CD4-positive, CD25-positive, alpha-beta regulatory T cell (primary cell): ENCODE results near the gene SYP. TPM values are rescaled to one million over a fixed set of nuclear protein-coding genes. Genes with fewer than 3 reads are reported as not detected.

Source experiments
- ATAC-seq, 2 donors: fragments of 150-1000 bp; cut with Tn5 transposase; one replicate each; pipeline ENCODE4 v1.10.0; 2021; ENCODE audit warnings: low read depth in 2 of 2, moderate number of reproducible peaks in 2 of 2, moderate library complexity in 1 of 2
- DNase-seq, 3 donors: peaks; one replicate each; pipeline versions ENCODE4 v3.0.0 to v3.0.0-alpha.2; 2012 to 2022; ENCODE audit warnings: mixed read lengths in 1 of 3
- H3K27ac ChIP-seq: one replicate; pipeline ENCODE4 v1.7.0; 2013; ENCODE audit warnings: mild to moderate bottlenecking, low read length; ENCODE audit not compliant: insufficient read depth, poor library complexity, severe bottlenecking
- H3K27me3 ChIP-seq: one replicate; pipeline ENCODE4 v1.7.0; 2013; ENCODE audit warnings: low read length; ENCODE audit not compliant: control insufficient read depth, insufficient read depth
- H3K36me3 ChIP-seq: one replicate; pipeline ENCODE4 v1.7.0; 2013; ENCODE audit warnings: mild to moderate bottlenecking, low read length, moderate library complexity; ENCODE audit not compliant: control insufficient read depth, insufficient read depth
- H3K4me1 ChIP-seq: 2 replicates; pipeline ENCODE4 v1.7.0; 2013; ENCODE audit warnings: mild to moderate bottlenecking, low read length; ENCODE audit not compliant: insufficient read depth, control insufficient read depth, poor library complexity, severe bottlenecking
- H3K4me3 ChIP-seq: one replicate; pipeline ENCODE4 v1.7.0; 2013; ENCODE audit warnings: low read depth, mild to moderate bottlenecking, low read length, moderate library complexity
- H3K9me3 ChIP-seq, 2 experiments: 1 replicate in 1 of 2; 2 replicates in 1 of 2; pipeline ENCODE4 v1.7.0; 2013; ENCODE audit warnings: low read length in 2 of 2, mild to moderate bottlenecking in 1 of 2, moderate library complexity in 1 of 2; ENCODE audit not compliant: control insufficient read depth in 2 of 2
- H3K27ac Mint-ChIP-seq, 3 donors: one replicate each; pipeline ENCODE4 v1.8.0; 2020 to 2022; ENCODE audit warnings: mild to moderate bottlenecking in 3 of 3, mixed read lengths in 3 of 3, moderate library complexity in 2 of 3
- H3K27me3 Mint-ChIP-seq: one replicate; pipeline ENCODE4 v1.8.0; 2022; ENCODE audit warnings: mild to moderate bottlenecking, mixed read lengths
- H3K36me3 Mint-ChIP-seq: one replicate; pipeline ENCODE4 v1.8.0; 2020; ENCODE audit warnings: mixed read lengths
- H3K4me1 Mint-ChIP-seq, 4 donors: one replicate each; pipeline ENCODE4 v1.8.0; 2020 to 2022; ENCODE audit warnings: mixed read lengths in 4 of 4, mild to moderate bottlenecking in 1 of 4
- H3K4me3 Mint-ChIP-seq, 4 donors: one replicate each; pipeline ENCODE4 v1.8.0; 2020 to 2022; ENCODE audit warnings: mild to moderate bottlenecking in 4 of 4, mixed read lengths in 4 of 4, moderate library complexity in 3 of 4
- H3K9me3 Mint-ChIP-seq, 7 donors: one replicate each; pipeline ENCODE4 v1.8.0; 2020 to 2022; ENCODE audit warnings: mixed read lengths in 7 of 7, mild to moderate bottlenecking in 3 of 7, moderate library complexity in 2 of 7
- polyA plus RNA-seq, 4 donors: library from polyadenylated mRNA; unstranded; fragments of 300-500 nt; fragmentation: Illumina TruSeq; gene quantifications; one replicate each; pipeline ENCODE4 v1.2.3, GENCODE V29; 2021
- total RNA-seq: library from RNA; stranded (reverse); gene quantifications from one replicate; pipeline ENCODE4 v1.2.3, GENCODE V29; 2022

Gene SYP
- total and polyA plus RNA-seq, 5 donors from 2014 or later = 0.67 to 1.3 (median 0.89) TPM

DNA sequence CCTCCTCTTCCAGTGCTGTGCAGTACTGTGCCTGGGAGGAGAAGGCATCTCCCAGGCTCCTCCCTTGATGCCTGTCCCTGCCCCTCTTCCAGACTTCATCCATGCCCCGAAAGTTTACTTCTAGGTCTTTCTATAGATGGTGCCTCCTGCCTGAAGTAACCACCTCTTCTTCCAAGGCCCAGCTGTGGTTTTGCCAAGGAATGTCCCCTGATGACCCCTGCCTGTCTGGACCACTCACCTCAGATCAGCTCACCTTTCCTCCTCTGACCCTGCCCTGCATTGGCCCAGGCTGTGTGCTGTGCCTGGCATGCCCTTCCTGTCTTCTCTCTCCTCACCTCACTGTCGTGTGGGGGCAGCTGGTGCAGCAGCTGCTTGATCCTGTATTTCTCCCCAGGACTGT lies 20.6 kb downstream of the SYP start:
- peaks cover 5% of the 10 kb centered on the region for H3K4me1 ChIP-seq
- Mint-ChIP-seq H3K9me3 (peaks cover 0 to 1% (median 0%) of the 10 kb centered on the region in 7 donors), H3K4me1 (peaks cover 0 to 20% (median 7%) of the 10 kb centered on the region in 4 donors), H3K4me3 (no peak overlapping the region), H3K27me3 (peaks cover 5% of the 10 kb centered on the region), H3K27ac (peak overlapping the region in 1 of 3 donors; percentile 39), H3K36me3 (peaks cover 14% of the 10 kb centered on the region)
- no peak for DNase-seq
- no peaks in the 10 kb centered on the region for H3K27me3 ChIP-seq
- ATAC-seq = no peak
- no peaks in the 10 kb centered on the region for H3K9me3 ChIP-seq
- no peak overlapping the region for H3K27ac ChIP-seq
- H3K4me3 ChIP-seq = no peak overlapping the region
- peaks cover 22% of the 10 kb centered on the region for H3K36me3 ChIP-seq

DNA sequence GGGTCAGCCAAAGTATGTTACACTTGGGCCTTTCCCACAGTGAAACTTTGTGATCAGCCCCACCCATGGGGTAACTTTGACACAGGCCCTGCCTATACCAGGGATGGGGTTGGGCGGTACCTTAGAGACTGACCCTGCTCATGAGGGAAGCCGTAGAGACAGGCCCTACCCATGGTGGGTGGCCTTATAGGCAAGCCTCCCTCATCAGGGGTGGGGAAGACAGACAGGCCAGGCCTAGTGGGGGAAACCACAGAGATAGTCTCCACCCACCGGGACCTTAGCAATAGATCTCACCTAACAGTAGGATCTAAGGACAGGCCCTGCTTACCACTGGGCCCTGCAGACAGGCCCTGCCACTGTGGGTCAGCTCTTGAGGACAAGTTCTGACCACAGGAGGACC lies 21.5 kb downstream of the SYP start:
- Histone ChIP-seq H3K4me3 (no peak overlapping the region), H3K27ac (no peak overlapping the region), H3K27me3 (no peaks in the 10 kb centered on the region), H3K36me3 (peaks cover 26% of the 10 kb centered on the region), H3K4me1 (no peaks in the 10 kb centered on the region), H3K9me3 (no peaks in the 10 kb centered on the region)
- ATAC-seq (no peak), DNase-seq (no peak)
- H3K9me3 Mint-ChIP-seq = peaks cover 0 to 1% (median 0%) of the 10 kb centered on the region in 7 donors
- no peak overlapping the region for H3K27ac Mint-ChIP-seq
- H3K4me3 Mint-ChIP-seq = no peak overlapping the region
- peaks cover 14% of the 10 kb centered on the region for H3K36me3 Mint-ChIP-seq
- peaks cover 0 to 14% (median 7%) of the 10 kb centered on the region in 4 donors for H3K4me1 Mint-ChIP-seq
- peaks cover 5% of the 10 kb centered on the region for H3K27me3 Mint-ChIP-seq

DNA sequence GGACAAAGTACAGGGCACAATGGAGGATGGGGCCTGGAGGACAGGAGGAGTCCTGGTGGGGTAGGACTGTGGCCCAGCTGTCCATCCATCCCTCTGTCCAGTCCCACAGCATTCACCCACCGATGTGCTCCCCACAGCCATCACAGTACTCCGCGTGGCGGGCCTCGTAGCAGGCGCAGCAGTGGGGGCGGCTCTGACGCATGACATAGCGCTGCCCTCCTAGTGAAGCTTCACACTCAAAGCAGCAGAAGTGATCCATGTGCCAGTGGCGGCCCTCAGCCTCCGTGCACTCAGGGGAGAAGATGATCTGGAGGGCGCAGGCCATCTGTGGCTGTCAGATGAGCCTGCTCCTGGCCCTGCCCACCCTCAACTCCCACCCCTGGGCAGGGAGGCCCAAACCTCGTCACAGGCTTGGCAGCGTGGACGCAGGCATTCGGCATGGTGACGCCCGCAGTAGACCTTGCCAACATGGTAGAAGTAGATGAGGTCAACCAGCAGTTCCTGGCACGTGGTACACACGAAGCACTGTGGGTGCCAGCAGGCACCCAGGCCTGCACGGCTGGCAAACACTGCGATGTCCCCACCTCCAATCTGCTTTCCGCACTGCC lies 22.0 kb downstream of the SYP start:
- H3K4me3 ChIP-seq = no peak overlapping the region
- Mint-ChIP-seq H3K36me3 (peaks cover 14% of the 10 kb centered on the region), H3K9me3 (peaks cover 0 to 1% (median 0%) of the 10 kb centered on the region in 7 donors), H3K27ac (peak overlapping the region in 2 of 3 donors; percentile 14 to 53), H3K4me1 (peaks cover 0 to 19% (median 9%) of the 10 kb centered on the region in 4 donors), H3K4me3 (peak overlapping the region in 1 of 4 donors; percentile 28), H3K27me3 (peaks cover 5% of the 10 kb centered on the region)
- no peaks in the 10 kb centered on the region for H3K9me3 ChIP-seq
- H3K4me1 ChIP-seq = peaks cover 5% of the 10 kb centered on the region
- no peak overlapping the region for H3K27ac ChIP-seq
- no peaks in the 10 kb centered on the region for H3K27me3 ChIP-seq
- DNase-seq (no peak), ATAC-seq (no peak)
- peaks cover 20% of the 10 kb centered on the region for H3K36me3 ChIP-seq

DNA sequence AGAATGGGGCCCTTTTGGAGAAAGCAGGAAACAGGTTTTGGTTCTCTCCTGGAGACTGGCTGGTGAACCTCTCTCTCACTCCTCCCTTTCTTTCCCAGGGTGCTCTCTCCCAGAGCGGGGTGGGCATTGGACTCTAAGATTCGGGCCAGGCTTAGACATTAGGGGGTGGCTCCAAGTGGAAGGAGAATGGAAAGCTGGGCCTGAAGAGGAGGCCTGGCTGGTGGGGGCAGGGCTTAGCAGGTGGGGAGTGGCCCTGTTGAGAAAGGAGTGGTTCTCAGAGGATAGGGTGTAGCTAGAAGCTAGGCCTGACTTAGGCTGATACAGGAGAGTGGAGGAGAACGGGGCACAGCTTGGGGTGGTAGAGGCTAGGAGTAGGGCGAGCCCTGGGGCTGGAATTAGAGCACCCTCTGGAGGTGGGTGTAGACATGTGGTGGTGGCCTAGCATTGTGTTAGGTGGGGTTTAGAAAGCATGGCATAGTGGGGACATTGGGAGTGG lies 22.6 kb downstream of the SYP start:
- Mint-ChIP-seq H3K4me3 (peak overlapping the region in 1 of 4 donors; percentile 28), H3K27ac (peak overlapping the region; percentile 7 to 53 (median 14)), H3K36me3 (peaks cover 13% of the 10 kb centered on the region), H3K9me3 (peaks cover 0 to 1% (median 0%) of the 10 kb centered on the region in 7 donors), H3K4me1 (peaks cover 0 to 24% (median 11%) of the 10 kb centered on the region in 4 donors), H3K27me3 (peaks cover 5% of the 10 kb centered on the region)
- H3K27ac ChIP-seq = no peak overlapping the region
- no peaks in the 10 kb centered on the region for H3K9me3 ChIP-seq
- peak in 1 of 3 donors; percentile 33 for DNase-seq
- H3K27me3 ChIP-seq = no peaks in the 10 kb centered on the region
- H3K4me3 ChIP-seq = no peak overlapping the region
- peaks cover 19% of the 10 kb centered on the region for H3K36me3 ChIP-seq
- peak; percentile 70 to 81 for ATAC-seq
- peaks cover 10% of the 10 kb centered on the region for H3K4me1 ChIP-seq

DNA sequence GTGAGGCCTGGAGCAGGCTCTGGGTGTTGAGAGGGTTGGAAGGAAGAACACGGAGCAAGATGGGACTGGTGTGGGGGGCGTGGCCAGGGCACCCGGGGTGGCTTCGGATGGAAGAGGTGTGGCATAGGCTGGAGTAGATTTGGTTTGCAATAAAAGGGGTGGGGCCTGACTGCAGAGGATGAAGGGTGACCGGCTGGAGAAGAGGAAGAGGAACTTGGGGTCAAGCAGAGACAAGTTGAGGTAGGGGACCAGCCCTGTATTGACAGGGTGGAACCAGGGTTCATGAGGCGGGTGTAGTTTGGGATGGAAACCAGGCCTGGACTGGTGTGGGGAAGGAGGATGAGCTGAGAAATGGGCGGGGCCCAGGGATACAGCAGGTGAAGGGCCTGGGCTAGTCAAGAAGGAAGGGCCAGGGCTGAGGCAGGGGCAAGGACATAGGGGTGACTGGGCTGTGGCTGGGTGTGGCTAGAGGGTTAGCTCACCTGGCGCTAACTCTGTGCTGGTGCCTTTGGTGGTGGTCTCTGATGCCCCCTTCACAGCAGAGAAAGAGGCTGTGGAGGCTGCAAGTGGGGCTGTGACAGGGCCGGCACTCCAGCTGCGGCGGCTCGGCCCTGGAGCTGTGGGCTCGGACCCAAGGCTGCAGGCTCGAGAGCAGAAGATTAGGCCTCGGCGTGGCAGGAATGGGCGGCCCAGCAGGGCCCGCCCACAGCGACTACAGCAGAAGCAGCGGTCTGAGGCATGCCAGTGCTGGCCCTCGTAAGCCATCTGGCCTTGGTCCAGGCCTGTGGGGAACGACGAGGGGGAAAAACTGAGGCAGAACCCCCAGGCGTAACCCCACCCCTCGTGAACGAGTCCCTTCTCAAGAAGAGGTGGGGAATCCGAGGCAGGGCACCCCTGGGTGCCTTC lies 23.3 kb downstream of the SYP start:
- Histone ChIP-seq H3K36me3 (peaks cover 19% of the 10 kb centered on the region), H3K9me3 (no peaks in the 10 kb centered on the region), H3K4me1 (peaks cover 10% of the 10 kb centered on the region), H3K27ac (no peak overlapping the region), H3K4me3 (no peak overlapping the region), H3K27me3 (no peaks in the 10 kb centered on the region)
- Mint-ChIP-seq H3K4me3 (no peak overlapping the region), H3K36me3 (peaks cover 9% of the 10 kb centered on the region), H3K27me3 (peaks cover 5% of the 10 kb centered on the region), H3K27ac (peak overlapping the region in 2 of 3 donors; percentile 35 to 71), H3K4me1 (peaks cover 0 to 26% (median 11%) of the 10 kb centered on the region in 4 donors), H3K9me3 (peaks cover 0 to 1% (median 0%) of the 10 kb centered on the region in 7 donors)
- ATAC-seq = no peak
- DNase-seq = no peak

DNA sequence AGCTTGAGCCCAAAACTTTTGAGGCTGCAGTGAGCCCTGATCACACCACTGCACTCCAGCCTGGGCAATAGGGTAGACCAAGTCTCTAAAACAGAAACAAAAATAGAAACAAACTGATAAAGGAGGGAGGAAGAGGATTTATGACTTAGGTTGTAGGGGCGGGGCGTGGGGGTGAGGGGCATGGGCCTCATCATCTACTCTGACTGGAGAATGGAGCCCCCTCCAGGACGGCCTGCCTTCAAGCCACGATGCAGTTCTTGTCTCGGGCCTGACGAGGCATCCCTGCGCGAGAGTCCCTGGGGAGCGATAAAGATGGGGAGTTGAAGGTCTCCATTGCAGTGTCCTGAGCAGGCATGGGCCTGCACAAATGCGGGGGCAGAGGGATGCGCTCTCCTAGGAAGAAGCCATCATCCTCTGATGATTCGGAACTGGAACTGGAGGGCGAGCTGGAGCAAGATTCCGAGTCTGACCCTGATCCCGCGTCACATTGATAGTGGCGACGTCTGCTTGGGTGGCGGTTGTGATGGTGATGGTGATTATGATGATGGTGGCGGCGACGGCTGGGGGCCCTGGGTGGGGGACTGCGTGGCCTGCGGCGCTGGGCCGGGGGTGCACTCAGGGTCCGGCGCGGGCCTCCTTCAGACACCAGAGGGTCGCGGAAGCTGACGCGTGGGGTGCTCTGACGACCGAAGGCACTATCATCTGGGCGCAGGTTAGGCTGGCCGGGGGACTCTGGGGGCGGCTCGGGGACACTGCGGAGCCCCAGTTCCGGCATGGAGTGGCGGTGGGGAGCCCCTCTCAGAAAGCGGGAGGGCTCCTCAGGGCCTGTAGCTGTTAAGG lies 24.3 kb downstream of the SYP start:
- Histone ChIP-seq H3K9me3 (no peaks in the 10 kb centered on the region), H3K4me3 (no peak overlapping the region), H3K27me3 (no peaks in the 10 kb centered on the region), H3K27ac (no peak overlapping the region), H3K36me3 (peaks cover 19% of the 10 kb centered on the region), H3K4me1 (peaks cover 10% of the 10 kb centered on the region)
- H3K27ac Mint-ChIP-seq = peak overlapping the region in 1 of 3 donors; percentile 25
- H3K4me3 Mint-ChIP-seq = no peak overlapping the region
- H3K9me3 Mint-ChIP-seq = peaks cover 0 to 1% (median 0%) of the 10 kb centered on the region in 7 donors
- H3K4me1 Mint-ChIP-seq = peaks cover 0 to 28% (median 11%) of the 10 kb centered on the region in 4 donors
- ATAC-seq (no peak), DNase-seq (no peak)
- peaks cover 5% of the 10 kb centered on the region for H3K27me3 Mint-ChIP-seq
- peaks cover 6% of the 10 kb centered on the region for H3K36me3 Mint-ChIP-seq

DNA sequence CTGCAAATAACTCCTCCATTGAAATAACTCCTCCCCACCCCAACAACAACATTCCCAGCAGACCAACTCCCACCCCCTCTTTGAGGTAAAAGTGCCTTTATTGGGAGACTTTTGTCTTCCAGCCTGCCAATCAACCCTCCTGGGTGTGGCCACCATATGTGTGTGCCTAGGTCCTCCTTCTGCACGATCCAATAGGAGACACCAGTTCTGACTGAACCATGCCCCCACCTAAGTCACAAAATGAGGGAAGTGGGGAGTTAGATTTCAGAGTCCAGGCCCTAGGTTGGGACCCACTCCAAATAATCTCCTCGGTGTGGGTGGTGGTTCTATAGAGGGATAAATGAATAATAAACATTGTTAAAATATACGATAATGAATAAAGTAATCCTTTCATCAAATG lies 25.3 kb downstream of the SYP start:
- DNase-seq (no peak), ATAC-seq (no peak)
- H3K9me3 ChIP-seq = no peaks in the 10 kb centered on the region
- H3K4me3 Mint-ChIP-seq = peak overlapping the region in 2 of 4 donors; percentile 36 to 51
- H3K27me3 ChIP-seq = no peaks in the 10 kb centered on the region
- H3K4me3 ChIP-seq = no peak overlapping the region
- no peak overlapping the region for H3K27ac ChIP-seq
- peaks cover 0 to 28% (median 11%) of the 10 kb centered on the region in 4 donors for H3K4me1 Mint-ChIP-seq
- H3K36me3 Mint-ChIP-seq = peaks cover 3% of the 10 kb centered on the region
- peaks cover 14% of the 10 kb centered on the region for H3K36me3 ChIP-seq
- H3K4me1 ChIP-seq = peaks cover 10% of the 10 kb centered on the region
- H3K27ac Mint-ChIP-seq = no peak overlapping the region
- H3K27me3 Mint-ChIP-seq = peaks cover 5% of the 10 kb centered on the region
- peaks cover 0 to 1% (median 0%) of the 10 kb centered on the region in 7 donors for H3K9me3 Mint-ChIP-seq
